Measurements from ENCODE around the gene LPAR3.
"Not testable (repeated sequence)": the region's sequence is repeated elsewhere in the genome, so short reads cannot be mapped to it uniquely, and the experiment has no call there.

The LPAR3 gene

DNA sequence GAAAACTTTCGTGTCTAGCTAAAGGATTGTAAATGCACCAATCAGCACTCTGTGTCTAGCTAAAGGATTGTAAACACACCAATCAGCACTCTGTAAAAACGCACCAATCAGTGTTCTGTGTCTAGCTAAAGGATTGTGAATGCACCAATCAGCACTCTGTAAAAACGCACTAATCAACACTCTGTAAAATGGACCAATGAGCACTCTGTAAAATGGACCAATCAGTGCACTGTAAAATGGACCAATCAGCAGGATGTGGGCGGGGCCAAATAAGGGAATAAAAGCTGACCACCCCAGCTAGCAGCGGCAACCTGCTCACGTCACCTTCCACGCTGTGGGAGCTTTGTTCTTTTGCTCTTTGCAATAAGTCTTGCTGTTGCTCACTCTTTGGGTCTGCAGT is 9.7 kb upstream of the LPAR3 start:
- not testable (repeated sequence) for H3K36me3 ChIP-seq (ENCODE audit: insufficient read depth, low read length); H3K27me3 ChIP-seq (ENCODE audit: insufficient read depth, low read length); H3K4me3 ChIP-seq (ENCODE audit: low read depth, low read length); H2AFZ ChIP-seq (ENCODE audit: low read length, unreplicated experiment); H3K79me2 ChIP-seq (ENCODE audit: control insufficient read depth, insufficient read depth, low read length, unreplicated experiment); H3K27ac ChIP-seq (ENCODE audit: low read depth, low read length); H3K4me1 ChIP-seq (ENCODE audit: control insufficient read depth, insufficient read depth, low read length, unreplicated experiment)

DNA sequence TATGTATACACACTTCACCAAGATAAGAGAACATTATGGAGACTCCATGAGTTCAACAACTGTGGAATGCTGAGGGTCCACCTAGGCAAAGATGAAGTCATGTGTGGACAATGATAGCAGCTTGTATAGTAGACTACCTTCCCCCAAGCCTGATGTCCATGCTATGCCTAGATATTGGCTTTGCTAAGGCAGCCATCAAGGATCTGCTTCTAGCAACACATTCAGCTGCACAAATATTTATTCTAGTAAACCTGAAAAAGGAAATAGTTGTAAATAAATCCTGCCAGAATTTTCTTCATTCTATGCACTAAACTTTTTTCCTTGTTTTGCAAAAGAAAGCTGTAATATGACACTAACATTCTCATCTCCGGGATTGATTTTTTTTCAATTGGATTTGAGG is 7.0 kb upstream of the LPAR3 start:
- Histone ChIP-seq H3K79me2 (ENCODE audit: control insufficient read depth, insufficient read depth, low read length, unreplicated experiment) (no peaks in the 10 kb centered on the region), H3K27me3 (ENCODE audit: insufficient read depth, low read length) (peaks cover 22% of the 10 kb centered on the region), H3K4me1 (ENCODE audit: control insufficient read depth, insufficient read depth, low read length, unreplicated experiment) (no peaks in the 10 kb centered on the region), H2AFZ (ENCODE audit: low read length, unreplicated experiment) (no peak overlapping the region), H3K27ac (ENCODE audit: low read depth, low read length) (no peak overlapping the region), H3K4me3 (ENCODE audit: low read depth, low read length) (no peak overlapping the region), H3K36me3 (ENCODE audit: insufficient read depth, low read length) (no peaks in the 10 kb centered on the region)

DNA sequence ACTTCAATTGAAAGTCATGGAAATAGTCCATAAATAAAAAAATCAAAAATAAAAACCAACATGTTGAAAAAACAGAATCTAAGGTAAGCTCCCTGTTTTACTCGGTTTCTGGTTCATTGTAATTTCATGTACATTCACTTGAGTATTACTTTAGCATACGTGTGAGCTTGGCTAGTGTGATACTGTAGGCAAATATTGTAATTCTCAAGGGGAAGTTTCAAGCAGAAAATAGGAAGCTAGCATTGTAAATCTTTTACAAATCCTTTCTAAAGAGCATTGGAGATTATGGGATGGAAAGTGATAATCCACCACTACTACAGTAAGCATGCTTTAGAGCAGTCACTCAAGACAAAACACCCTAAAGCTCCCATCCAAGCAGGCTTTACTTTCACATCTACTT is 3.3 kb upstream of the LPAR3 start:
- H2AFZ ChIP-seq (ENCODE audit: low read length, unreplicated experiment) = no peak overlapping the region
- no peaks in the 10 kb centered on the region for H3K4me1 ChIP-seq (ENCODE audit: control insufficient read depth, insufficient read depth, low read length, unreplicated experiment)
- no peaks in the 10 kb centered on the region for H3K79me2 ChIP-seq (ENCODE audit: control insufficient read depth, insufficient read depth, low read length, unreplicated experiment)
- peaks cover 53% of the 10 kb centered on the region for H3K27me3 ChIP-seq (ENCODE audit: insufficient read depth, low read length)
- H3K36me3 ChIP-seq (ENCODE audit: insufficient read depth, low read length) = no peaks in the 10 kb centered on the region
- H3K27ac ChIP-seq (ENCODE audit: low read depth, low read length) = no peak overlapping the region
- H3K4me3 ChIP-seq (ENCODE audit: low read depth, low read length) = no peak overlapping the region

DNA sequence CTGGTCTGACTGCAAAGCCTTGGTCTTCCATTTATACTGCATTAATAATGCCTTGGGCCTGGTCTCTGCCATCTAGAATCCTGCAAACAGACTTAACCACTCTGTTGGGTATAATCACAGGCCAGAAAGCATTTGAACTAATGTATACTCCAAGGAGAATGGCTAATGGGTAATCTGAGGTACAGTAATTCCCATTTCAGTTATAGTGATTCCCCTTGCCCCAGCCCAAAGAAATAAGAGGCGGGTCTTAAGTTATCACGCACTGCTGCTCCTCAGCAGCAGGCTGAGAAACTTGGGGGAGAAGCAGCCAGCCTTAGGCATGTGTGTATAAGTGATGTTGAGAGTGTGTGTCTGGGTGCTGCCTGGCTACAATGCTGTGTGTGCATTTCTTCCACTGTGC is 2.4 kb downstream of the LPAR3 start:
- H3K4me3 ChIP-seq (ENCODE audit: low read depth, low read length) = no peak overlapping the region
- H3K27me3 ChIP-seq (ENCODE audit: insufficient read depth, low read length) = peaks cover 38% of the 10 kb centered on the region
- H3K4me1 ChIP-seq (ENCODE audit: control insufficient read depth, insufficient read depth, low read length, unreplicated experiment) = peaks cover 3% of the 10 kb centered on the region
- no peaks in the 10 kb centered on the region for H3K79me2 ChIP-seq (ENCODE audit: control insufficient read depth, insufficient read depth, low read length, unreplicated experiment)
- H3K36me3 ChIP-seq (ENCODE audit: insufficient read depth, low read length) = no peaks in the 10 kb centered on the region
- no peak overlapping the region for H2AFZ ChIP-seq (ENCODE audit: low read length, unreplicated experiment)
- no peak overlapping the region for H3K27ac ChIP-seq (ENCODE audit: low read depth, low read length)

DNA sequence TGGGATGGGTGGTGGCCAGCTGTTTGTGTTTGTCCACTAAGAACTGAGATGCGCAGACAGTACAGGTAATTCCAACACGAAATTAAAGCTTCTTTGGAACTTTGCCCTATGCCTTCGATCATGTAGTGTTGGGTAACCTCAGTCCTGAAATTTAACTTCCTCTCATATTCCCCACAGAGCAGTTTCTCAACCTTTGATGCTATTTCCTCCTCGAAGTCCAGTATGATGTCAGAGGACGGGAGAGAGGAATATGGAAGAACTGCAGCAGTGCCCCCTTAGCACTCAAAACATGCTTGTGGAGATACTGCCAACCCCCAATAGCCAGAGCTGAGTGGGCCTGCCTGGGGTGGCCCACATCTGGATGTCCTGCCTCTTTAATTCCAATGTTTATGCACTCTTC is 3.6 kb downstream of the LPAR3 start:
- Histone ChIP-seq H3K4me1 (ENCODE audit: control insufficient read depth, insufficient read depth, low read length, unreplicated experiment) (peaks cover 13% of the 10 kb centered on the region), H3K27ac (ENCODE audit: low read depth, low read length) (no peak overlapping the region), H3K4me3 (ENCODE audit: low read depth, low read length) (no peak overlapping the region)

DNA sequence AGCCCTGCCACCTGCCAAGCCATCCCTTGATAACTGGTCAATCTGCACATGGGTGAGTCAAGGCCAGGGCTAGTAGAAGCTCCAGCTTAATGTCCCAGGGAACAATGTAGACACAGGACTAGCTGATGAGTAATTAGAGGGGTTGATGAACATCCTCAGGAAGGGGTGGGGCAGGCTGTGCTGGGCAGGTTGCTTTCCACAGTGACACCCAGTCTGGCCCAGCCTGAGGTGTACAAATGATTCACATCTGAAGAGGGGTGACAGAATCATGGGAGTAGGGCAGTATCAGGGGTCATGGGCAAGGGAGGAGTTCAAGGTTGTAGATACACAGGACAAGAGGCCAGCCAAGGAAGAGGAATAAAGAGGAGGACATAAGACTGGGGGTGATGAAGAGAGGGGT is 4.3 kb downstream of the LPAR3 start:
- Histone ChIP-seq H3K4me1 (ENCODE audit: control insufficient read depth, insufficient read depth, low read length, unreplicated experiment) (peaks cover 16% of the 10 kb centered on the region), H3K79me2 (ENCODE audit: control insufficient read depth, insufficient read depth, low read length, unreplicated experiment) (no peaks in the 10 kb centered on the region)

More for the DNA sequence above, 3.6 kb downstream of the LPAR3 start:
- Histone ChIP-seq H2AFZ (ENCODE audit: low read length, unreplicated experiment) (no peak overlapping the region), H3K27me3 (ENCODE audit: insufficient read depth, low read length) (peaks cover 26% of the 10 kb centered on the region), H3K79me2 (ENCODE audit: control insufficient read depth, insufficient read depth, low read length, unreplicated experiment) (no peaks in the 10 kb centered on the region), H3K36me3 (ENCODE audit: insufficient read depth, low read length) (no peaks in the 10 kb centered on the region)

DNA sequence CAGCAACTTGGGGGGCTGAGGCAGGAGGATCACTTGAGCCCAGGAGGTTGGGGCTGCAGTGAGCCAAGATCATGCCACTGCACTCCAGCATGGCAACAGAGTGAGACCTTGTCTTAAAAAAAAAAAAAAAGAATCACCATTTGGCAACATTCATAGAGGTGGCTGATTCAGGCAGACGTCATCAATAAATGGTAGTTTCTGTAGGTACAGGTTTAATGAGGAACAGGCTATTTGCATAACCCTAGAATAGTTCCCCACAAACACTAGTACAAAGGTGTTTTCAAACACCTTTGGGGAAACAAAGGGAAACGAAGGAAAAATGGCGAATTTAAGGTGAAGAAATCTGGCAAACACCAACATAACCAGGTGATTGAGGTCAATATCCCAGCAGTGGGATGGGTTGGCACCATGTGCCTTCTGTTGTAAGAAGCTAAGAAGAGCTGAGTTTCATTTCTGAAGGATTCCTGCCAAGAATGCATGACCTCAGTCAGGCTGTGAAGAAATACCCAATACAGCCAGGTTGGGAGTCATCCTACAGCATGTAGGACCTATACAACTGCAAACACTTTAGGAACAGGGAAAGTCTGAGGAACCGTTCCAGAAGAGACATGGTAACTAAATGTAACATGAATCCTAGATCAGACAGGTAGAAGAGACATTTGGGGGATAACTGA is 5.6 kb downstream of the LPAR3 start:
- Histone ChIP-seq H3K36me3 (ENCODE audit: insufficient read depth, low read length) (no peaks in the 10 kb centered on the region), H3K4me1 (ENCODE audit: control insufficient read depth, insufficient read depth, low read length, unreplicated experiment) (peaks cover 16% of the 10 kb centered on the region), H3K79me2 (ENCODE audit: control insufficient read depth, insufficient read depth, low read length, unreplicated experiment) (no peaks in the 10 kb centered on the region), H2AFZ (ENCODE audit: low read length, unreplicated experiment) (no peak overlapping the region), H3K27me3 (ENCODE audit: insufficient read depth, low read length) (peaks cover 6% of the 10 kb centered on the region), H3K4me3 (ENCODE audit: low read depth, low read length) (no peak overlapping the region), H3K27ac (ENCODE audit: low read depth, low read length) (no peak overlapping the region)

More for the DNA sequence above, 4.3 kb downstream of the LPAR3 start:
- Histone ChIP-seq H3K27me3 (ENCODE audit: insufficient read depth, low read length) (peaks cover 20% of the 10 kb centered on the region), H3K4me3 (ENCODE audit: low read depth, low read length) (no peak overlapping the region), H3K27ac (ENCODE audit: low read depth, low read length) (no peak overlapping the region), H2AFZ (ENCODE audit: low read length, unreplicated experiment) (no peak overlapping the region), H3K36me3 (ENCODE audit: insufficient read depth, low read length) (no peaks in the 10 kb centered on the region)

DNA sequence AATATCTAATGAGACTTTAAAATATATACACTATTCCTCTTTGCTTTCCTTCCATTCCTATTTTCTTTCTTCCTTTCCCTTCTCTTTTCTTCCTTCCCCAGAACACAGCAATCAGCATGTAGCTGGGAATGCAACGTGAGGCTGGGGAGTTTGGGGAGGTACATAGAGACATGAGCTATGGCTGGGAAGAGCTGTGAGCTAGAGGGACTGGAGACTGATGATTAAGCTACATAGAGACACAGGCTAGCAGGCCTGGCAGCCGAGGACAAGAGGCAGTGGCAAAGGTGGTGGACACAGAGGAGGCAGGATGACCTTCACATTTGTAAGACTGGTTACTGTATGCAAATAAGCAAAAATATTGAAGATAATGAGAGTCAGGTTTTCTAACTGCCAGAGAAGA is 7.5 kb downstream of the LPAR3 start:
- H3K79me2 ChIP-seq (ENCODE audit: control insufficient read depth, insufficient read depth, low read length, unreplicated experiment) = no peaks in the 10 kb centered on the region
- H2AFZ ChIP-seq (ENCODE audit: low read length, unreplicated experiment) = no peak overlapping the region
- no peak overlapping the region for H3K4me3 ChIP-seq (ENCODE audit: low read depth, low read length)
- H3K27me3 ChIP-seq (ENCODE audit: insufficient read depth, low read length) = no peaks in the 10 kb centered on the region
- H3K27ac ChIP-seq (ENCODE audit: low read depth, low read length) = no peak overlapping the region
- peaks cover 16% of the 10 kb centered on the region for H3K4me1 ChIP-seq (ENCODE audit: control insufficient read depth, insufficient read depth, low read length, unreplicated experiment)
- H3K36me3 ChIP-seq (ENCODE audit: insufficient read depth, low read length) = no peaks in the 10 kb centered on the region

DNA sequence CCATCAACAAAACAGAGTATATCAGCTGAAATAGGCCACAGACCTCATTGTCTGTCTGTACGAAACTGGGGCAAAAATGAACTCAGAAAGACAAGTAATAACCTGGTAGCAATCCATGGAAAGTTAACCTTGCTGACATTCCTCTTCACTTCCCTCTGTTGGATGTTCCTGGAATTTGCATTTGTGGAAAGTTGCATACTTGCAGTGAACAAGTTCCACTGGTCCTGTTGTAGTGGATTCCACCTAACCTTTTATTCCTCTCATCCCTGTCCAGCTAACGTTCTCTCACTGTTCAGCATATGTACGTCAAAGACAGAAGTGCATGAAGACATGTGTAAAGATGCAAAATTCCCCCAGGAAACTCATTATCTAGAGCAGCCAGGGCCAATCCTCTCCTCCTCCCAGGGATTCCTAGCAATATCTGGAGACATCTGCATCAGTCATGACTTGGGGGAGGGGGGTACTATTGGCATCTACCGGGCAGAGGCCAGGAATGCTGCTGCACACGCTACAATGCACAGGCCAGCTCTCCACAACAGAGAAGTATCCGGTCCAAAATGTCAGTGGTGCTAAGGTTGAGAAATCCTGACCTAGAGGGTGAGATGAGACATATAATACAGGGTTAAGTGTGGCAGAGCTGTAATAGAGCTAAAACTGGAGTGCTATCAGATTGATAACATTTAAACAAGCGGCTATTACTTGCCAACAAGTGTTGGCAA is 8.2 kb downstream of the LPAR3 start:
- Histone ChIP-seq H3K27me3 (ENCODE audit: insufficient read depth, low read length) (no peaks in the 10 kb centered on the region), H3K79me2 (ENCODE audit: control insufficient read depth, insufficient read depth, low read length, unreplicated experiment) (no peaks in the 10 kb centered on the region), H2AFZ (ENCODE audit: low read length, unreplicated experiment) (no peak overlapping the region), H3K36me3 (ENCODE audit: insufficient read depth, low read length) (no peaks in the 10 kb centered on the region), H3K4me1 (ENCODE audit: control insufficient read depth, insufficient read depth, low read length, unreplicated experiment) (peaks cover 16% of the 10 kb centered on the region), H3K4me3 (ENCODE audit: low read depth, low read length) (no peak overlapping the region), H3K27ac (ENCODE audit: low read depth, low read length) (no peak overlapping the region)

DNA sequence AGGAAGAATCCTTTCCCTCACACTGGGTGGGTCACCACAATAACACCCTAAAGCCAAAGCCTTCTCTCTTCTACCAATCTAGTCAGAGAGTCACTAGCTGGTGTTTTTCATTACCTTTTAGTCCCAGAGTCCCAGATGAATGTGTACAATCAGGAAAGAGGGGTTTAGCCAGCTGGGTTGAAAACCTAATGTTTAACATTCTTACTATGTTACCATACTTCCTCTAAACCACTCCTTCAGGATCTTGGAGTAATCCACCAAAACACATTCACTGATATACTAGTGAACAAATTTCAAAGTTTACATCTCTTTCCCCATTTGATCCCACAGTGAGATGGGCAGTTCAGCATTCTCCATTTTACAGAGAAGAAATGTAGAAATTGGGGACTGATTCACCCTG is 9.7 kb downstream of the LPAR3 start:
- H3K36me3 ChIP-seq (ENCODE audit: insufficient read depth, low read length) = no peaks in the 10 kb centered on the region
- no peaks in the 10 kb centered on the region for H3K79me2 ChIP-seq (ENCODE audit: control insufficient read depth, insufficient read depth, low read length, unreplicated experiment)
- H3K4me1 ChIP-seq (ENCODE audit: control insufficient read depth, insufficient read depth, low read length, unreplicated experiment) = peaks cover 16% of the 10 kb centered on the region
- H3K27ac ChIP-seq (ENCODE audit: low read depth, low read length) = no peak overlapping the region
- no peak overlapping the region for H2AFZ ChIP-seq (ENCODE audit: low read length, unreplicated experiment)
- no peak overlapping the region for H3K4me3 ChIP-seq (ENCODE audit: low read depth, low read length)
- no peaks in the 10 kb centered on the region for H3K27me3 ChIP-seq (ENCODE audit: insufficient read depth, low read length)

DNA sequence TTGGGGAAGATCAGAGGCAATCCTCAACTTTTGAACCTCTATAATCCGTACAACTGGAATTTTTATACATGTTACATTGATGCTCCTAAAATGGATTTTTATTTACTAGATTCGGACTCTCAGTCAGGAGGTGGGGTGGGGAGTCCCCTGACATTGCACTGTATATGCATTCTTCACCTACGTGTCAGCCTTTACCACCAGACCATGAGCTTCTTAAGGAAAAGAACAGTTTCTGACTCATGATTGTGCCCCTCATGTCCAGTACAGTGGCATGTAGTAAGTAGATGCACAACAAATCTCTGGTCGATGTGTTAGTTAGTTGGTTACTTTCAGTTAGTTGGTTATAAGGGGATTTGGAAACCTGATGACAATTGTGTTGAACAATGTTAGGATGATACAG is 15.4 kb downstream of the LPAR3 start:
- no peaks in the 10 kb centered on the region for H3K36me3 ChIP-seq (ENCODE audit: insufficient read depth, low read length)
- H3K27me3 ChIP-seq (ENCODE audit: insufficient read depth, low read length) = peaks cover 5% of the 10 kb centered on the region; the same call in 1 of the 2 replicates
- H3K27ac ChIP-seq (ENCODE audit: low read depth, low read length) = no peak overlapping the region
- H3K4me3 ChIP-seq (ENCODE audit: low read depth, low read length) = no peak overlapping the region
- no peaks in the 10 kb centered on the region for H3K79me2 ChIP-seq (ENCODE audit: control insufficient read depth, insufficient read depth, low read length, unreplicated experiment)
- H2AFZ ChIP-seq (ENCODE audit: low read length, unreplicated experiment) = no peak overlapping the region
- no peaks in the 10 kb centered on the region for H3K4me1 ChIP-seq (ENCODE audit: control insufficient read depth, insufficient read depth, low read length, unreplicated experiment)

All from ACC112 (cell line).